Caco-2 (cell line): ENCODE measurements around the gene SCGB1D4. TPM values are rescaled to one million over a fixed set of nuclear protein-coding genes. Genes with fewer than 3 reads are reported as not detected.

ENCODE experiments used
- BruUV-seq: library from RNA; stranded (reverse); fragments of 400-500 nt; replicated peaks from 2 replicates; lab custom pipeline; 2021; lab: Mats Ljungman, UMichigan
- CTCF ChIA-PET: fragments of 300-600 bp; sonication (Branson Sonifier 250); formaldehyde crosslinking; loops from one replicate; lab custom pipeline; 2022; ENCODE audit warnings: antibody characterized with exemption; lab: Charles Lee
- POLR2A ChIA-PET: fragments of 300-600 bp; sonication (Branson Sonifier 250); formaldehyde crosslinking; loops from one replicate; lab custom pipeline; 2022; ENCODE audit warnings: antibody characterized with exemption; lab: Charles Lee
- DNase-seq, 2 experiments: peaks; one replicate each; pipeline versions ENCODE4 v3.0.0 to v3.0.0-alpha.2; 2020 to 2022
- H3K27me3 ChIP-seq: replicated peaks from 2 replicates; pipeline ENCODE4 v1.6.0; 2011; ENCODE audit warnings: low read length; ENCODE audit not compliant: control insufficient read depth, insufficient read depth
- H3K36me3 ChIP-seq: 2 replicates; pipeline ENCODE4 v1.5.1; 2011; ENCODE audit warnings: low read length; ENCODE audit not compliant: control insufficient read depth, insufficient read depth
- H3K4me1 ChIP-seq: fragments of 250-450 bp; sonication (Bioruptor Pico); 2 replicates; pipeline ENCODE4 v1.5.1; 2020; ENCODE audit warnings: mild to moderate bottlenecking
- H3K4me3 ChIP-seq: 2 replicates; pipeline ENCODE4 v1.5.1; 2011; ENCODE audit warnings: low read depth, mild to moderate bottlenecking, control low read depth, low read length
- H3K9me3 ChIP-seq: fragments of 250-450 bp; sonication (Bioruptor Pico); 2 replicates; pipeline ENCODE4 v1.5.1; 2020; ENCODE audit warnings: mild to moderate bottlenecking, moderate library complexity
- H3K27ac Mint-ChIP-seq: one replicate; pipeline ENCODE4 v1.8.0; 2022; ENCODE audit warnings: mixed read lengths; ENCODE audit not compliant: unreplicated experiment
- H3K27me3 Mint-ChIP-seq: one replicate; pipeline ENCODE4 v1.8.0; 2022; ENCODE audit warnings: mixed read lengths; ENCODE audit not compliant: insufficient read depth, unreplicated experiment
- H3K36me3 Mint-ChIP-seq: one replicate; pipeline ENCODE4 v1.8.0; 2022; ENCODE audit warnings: mild to moderate bottlenecking, mixed read lengths; ENCODE audit not compliant: insufficient read depth, unreplicated experiment
- H3K4me1 Mint-ChIP-seq: one replicate; pipeline ENCODE4 v1.8.0; 2022; ENCODE audit warnings: low read depth, mixed read lengths; ENCODE audit not compliant: unreplicated experiment
- H3K4me3 Mint-ChIP-seq: one replicate; pipeline ENCODE4 v1.8.0; 2022; ENCODE audit warnings: mild to moderate bottlenecking, moderate library complexity, mixed read lengths; ENCODE audit not compliant: unreplicated experiment
- H3K9me3 Mint-ChIP-seq: one replicate; pipeline ENCODE4 v1.8.0; 2022; ENCODE audit warnings: mixed read lengths; ENCODE audit not compliant: unreplicated experiment
- intact Hi-C: fragments of 100-400 bp; cut with micrococcal nuclease; formaldehyde crosslinking; loops from one replicate; pipeline ENCODE4 v1.10.0; 2022; ENCODE audit not compliant: unreplicated experiment
- total RNA-seq: library from RNA; stranded (reverse); gene quantifications from 2 replicates; pipeline ENCODE4 v1.2.3, GENCODE V29; 2022
- TF ChIP-seq, protein P1 (sequence below), 2 experiments: fragments of 200-600 bp in 1 of 2; IDR thresholded peaks; 1 replicate in 1 of 2; 2 replicates in 1 of 2; pipeline versions ENCODE4 v1.5.1 to v1.8.0; 2011 to 2022; ENCODE audit warnings: antibody characterized with exemption in 1 of 2, control low read depth in 1 of 2, inconsistent platforms in 1 of 2, low read depth in 1 of 2, low read length in 1 of 2, mild to moderate bottlenecking in 1 of 2, moderate library complexity in 1 of 2; ENCODE audit not compliant: insufficient read depth in 1 of 2, severe bottlenecking in 1 of 2, unreplicated experiment in 1 of 2

The SCGB1D4 gene
- total RNA-seq, 1 experiment from 2014 or later: not detected

- Histone ChIP-seq H3K36me3 (no peaks in the 10 kb centered on the region), H3K9me3 (no peaks in the 10 kb centered on the region), H3K4me3 (no peak overlapping the region), H3K4me1 (no peaks in the 10 kb centered on the region), H3K27me3 (no peaks in the 10 kb centered on the region; the same call in 1 of the 2 replicates)
- intact Hi-C loops: no loop called here
- no peaks in the 10 kb centered on the region for H3K4me1 Mint-ChIP-seq
- H3K9me3 Mint-ChIP-seq: no peaks in the 10 kb centered on the region
- no TSS peak for BruUV-seq
- no peak for DNase-seq
- CTCF ChIA-PET: no interaction called here
- POLR2A ChIA-PET: no interaction called here
- H3K27me3 Mint-ChIP-seq: peaks cover 14% of the 10 kb centered on the region
- no peak overlapping the region for H3K27ac Mint-ChIP-seq
- no peaks in the 10 kb centered on the region for H3K36me3 Mint-ChIP-seq
- TF ChIP-seq, protein P1, sequence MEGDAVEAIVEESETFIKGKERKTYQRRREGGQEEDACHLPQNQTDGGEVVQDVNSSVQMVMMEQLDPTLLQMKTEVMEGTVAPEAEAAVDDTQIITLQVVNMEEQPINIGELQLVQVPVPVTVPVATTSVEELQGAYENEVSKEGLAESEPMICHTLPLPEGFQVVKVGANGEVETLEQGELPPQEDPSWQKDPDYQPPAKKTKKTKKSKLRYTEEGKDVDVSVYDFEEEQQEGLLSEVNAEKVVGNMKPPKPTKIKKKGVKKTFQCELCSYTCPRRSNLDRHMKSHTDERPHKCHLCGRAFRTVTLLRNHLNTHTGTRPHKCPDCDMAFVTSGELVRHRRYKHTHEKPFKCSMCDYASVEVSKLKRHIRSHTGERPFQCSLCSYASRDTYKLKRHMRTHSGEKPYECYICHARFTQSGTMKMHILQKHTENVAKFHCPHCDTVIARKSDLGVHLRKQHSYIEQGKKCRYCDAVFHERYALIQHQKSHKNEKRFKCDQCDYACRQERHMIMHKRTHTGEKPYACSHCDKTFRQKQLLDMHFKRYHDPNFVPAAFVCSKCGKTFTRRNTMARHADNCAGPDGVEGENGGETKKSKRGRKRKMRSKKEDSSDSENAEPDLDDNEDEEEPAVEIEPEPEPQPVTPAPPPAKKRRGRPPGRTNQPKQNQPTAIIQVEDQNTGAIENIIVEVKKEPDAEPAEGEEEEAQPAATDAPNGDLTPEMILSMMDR (IDR thresholded peaks at IDR 0.05; ENCODE audit: insufficient read depth in 1 of 2, low read depth in 1 of 2, low read length in 1 of 2, severe bottlenecking in 1 of 2, unreplicated experiment in 1 of 2): no peak
- no peak overlapping the region for H3K4me3 Mint-ChIP-seq
These were observed 31.3 kb downstream of the SCGB1D4 start for GRCh38 chr11:62267576-62267975.

DNA sequence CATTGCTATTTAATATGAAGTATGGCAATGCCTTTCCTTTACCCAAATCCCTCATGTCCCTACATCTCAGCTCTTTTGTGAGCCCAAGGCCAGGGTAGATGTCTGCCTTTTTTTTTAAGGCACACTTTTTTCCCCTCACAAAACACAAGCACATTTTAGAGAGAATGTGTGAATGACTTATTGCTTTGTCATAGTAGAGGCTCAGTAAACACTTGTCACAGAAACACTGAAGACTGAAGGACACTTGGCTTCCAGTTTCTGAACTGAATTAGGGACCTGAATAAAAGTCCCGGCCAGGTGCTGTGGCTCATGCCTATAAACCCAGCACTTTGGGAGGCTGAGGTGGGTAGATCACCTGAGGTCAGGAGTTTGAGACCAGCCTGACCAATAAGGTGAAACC is 31.8 kb downstream of the SCGB1D4 start:
- BruUV-seq: no TSS peak
- no peak for DNase-seq
- CTCF ChIA-PET: no interaction called here
- no peaks in the 10 kb centered on the region for H3K9me3 ChIP-seq
- H3K27me3 ChIP-seq: no peaks in the 10 kb centered on the region; the same call in 1 of the 2 replicates
- no peaks in the 10 kb centered on the region for H3K9me3 Mint-ChIP-seq
- no peak overlapping the region for H3K4me3 ChIP-seq
- H3K4me3 Mint-ChIP-seq: no peak overlapping the region
- H3K36me3 Mint-ChIP-seq: no peaks in the 10 kb centered on the region
- H3K4me1 ChIP-seq: no peaks in the 10 kb centered on the region
- no peaks in the 10 kb centered on the region for H3K4me1 Mint-ChIP-seq
- H3K27me3 Mint-ChIP-seq: peaks cover 14% of the 10 kb centered on the region
- TF ChIP-seq, protein P1 (IDR thresholded peaks at IDR 0.05; ENCODE audit: insufficient read depth in 1 of 2, low read depth in 1 of 2, low read length in 1 of 2, severe bottlenecking in 1 of 2, unreplicated experiment in 1 of 2): no peak
- POLR2A ChIA-PET: interaction anchor here (0.7 kb wide), 1 partner anchor 10 kb away, joined by 6 read pairs; no protein-coding TSS in a partner anchor
- H3K36me3 ChIP-seq: no peaks in the 10 kb centered on the region
- intact Hi-C loops: no loop called here
- no peak overlapping the region for H3K27ac Mint-ChIP-seq

DNA sequence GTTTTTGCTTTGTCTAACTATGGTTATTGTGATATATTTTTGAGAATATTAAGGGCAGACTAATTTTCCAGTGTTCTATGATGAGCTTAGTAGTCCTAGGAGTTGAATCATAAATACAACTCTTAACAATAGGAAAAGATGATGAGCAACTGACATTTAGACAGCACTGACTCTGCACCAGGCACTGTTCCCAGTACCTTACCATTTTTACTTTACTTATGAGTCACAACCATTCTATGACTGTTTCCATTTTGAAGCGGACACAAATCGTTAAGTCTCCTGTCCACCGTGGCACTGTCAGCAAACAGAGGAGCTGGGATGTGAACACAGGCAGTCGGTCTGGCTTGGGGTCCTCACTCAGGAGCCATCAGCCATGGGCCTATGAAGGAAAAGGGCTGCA is 32.3 kb downstream of the SCGB1D4 start:
- ChIA-PET POLR2A (interaction anchor here (0.7 kb wide), 1 partner anchor 10 kb away, joined by 6 read pairs; no protein-coding TSS in a partner anchor), CTCF (interaction anchor here (0.5 kb wide), 1 partner anchor 260 kb away, joined by 3 read pairs; no protein-coding TSS in a partner anchor)
- Mint-ChIP-seq H3K27ac (no peak overlapping the region), H3K4me3 (no peak overlapping the region), H3K9me3 (no peaks in the 10 kb centered on the region), H3K36me3 (no peaks in the 10 kb centered on the region), H3K4me1 (no peaks in the 10 kb centered on the region), H3K27me3 (peaks cover 14% of the 10 kb centered on the region)
- Histone ChIP-seq H3K9me3 (no peaks in the 10 kb centered on the region), H3K36me3 (no peaks in the 10 kb centered on the region), H3K4me1 (no peaks in the 10 kb centered on the region), H3K4me3 (no peak overlapping the region), H3K27me3 (no peaks in the 10 kb centered on the region; the same call in 1 of the 2 replicates)
- no peak for DNase-seq
- TF ChIP-seq, protein P1 (IDR thresholded peaks at IDR 0.05; ENCODE audit: insufficient read depth in 1 of 2, low read depth in 1 of 2, low read length in 1 of 2, severe bottlenecking in 1 of 2, unreplicated experiment in 1 of 2): no peak
- intact Hi-C loops: no loop called here
- no TSS peak for BruUV-seq
